Measurements from ENCODE around the gene RNF157. TPM values are rescaled to one million over a fixed set of nuclear protein-coding genes. Genes with fewer than 3 reads are reported as not detected.

Gene RNF157
- total and polyA plus RNA-seq, 10 of the 15 experiments (the other 5 are each of a cell fraction or from before 2014, with no cell fraction given) = 1.4 to 15.9 (median 9.6) TPM

DNA sequence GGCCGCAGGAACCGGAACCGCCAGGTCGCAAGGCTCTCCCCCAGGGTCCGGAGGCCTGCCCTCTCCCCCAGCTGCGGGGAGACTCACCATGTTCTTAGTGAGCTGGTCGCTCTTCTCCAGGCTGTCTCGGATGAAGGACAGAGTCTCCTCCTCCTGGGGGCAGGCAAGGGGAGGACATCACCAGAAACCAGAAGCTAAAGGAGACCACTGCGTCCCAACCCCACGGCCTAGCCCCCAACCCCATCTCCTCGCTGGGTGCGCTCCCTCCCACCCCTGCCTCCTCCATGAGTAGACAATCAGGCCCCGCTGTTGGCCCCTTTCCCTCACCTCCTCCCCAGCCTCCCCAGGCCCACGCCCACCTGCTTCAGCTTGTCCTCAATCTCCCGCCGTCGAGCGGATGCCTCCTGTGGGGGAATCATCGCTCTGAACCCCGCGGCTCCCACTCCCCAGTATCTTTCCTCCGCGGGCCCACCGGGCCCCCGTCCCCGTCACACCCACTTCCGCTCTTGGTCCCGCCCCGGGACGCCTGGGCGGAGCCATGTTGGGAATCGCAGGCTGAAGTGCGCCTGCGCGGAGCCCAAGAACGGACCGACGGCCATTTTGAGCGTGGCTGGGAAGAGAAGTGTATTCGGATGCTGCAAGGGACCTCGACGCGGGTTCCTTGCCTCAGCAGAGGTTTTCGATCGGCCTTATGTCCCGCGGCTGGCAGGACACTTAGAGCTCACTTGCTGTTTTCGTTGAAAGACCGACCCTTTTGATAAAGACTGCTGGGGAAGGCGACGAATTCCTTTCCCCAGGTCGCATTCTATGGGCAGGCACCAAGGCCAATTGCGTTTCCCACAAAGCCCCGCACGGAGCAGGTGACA is 136.8 kb downstream of the RNF157 start, which contains the start of gene EXOC7 (continued):
- TF ChIP-seq, protein P1, sequence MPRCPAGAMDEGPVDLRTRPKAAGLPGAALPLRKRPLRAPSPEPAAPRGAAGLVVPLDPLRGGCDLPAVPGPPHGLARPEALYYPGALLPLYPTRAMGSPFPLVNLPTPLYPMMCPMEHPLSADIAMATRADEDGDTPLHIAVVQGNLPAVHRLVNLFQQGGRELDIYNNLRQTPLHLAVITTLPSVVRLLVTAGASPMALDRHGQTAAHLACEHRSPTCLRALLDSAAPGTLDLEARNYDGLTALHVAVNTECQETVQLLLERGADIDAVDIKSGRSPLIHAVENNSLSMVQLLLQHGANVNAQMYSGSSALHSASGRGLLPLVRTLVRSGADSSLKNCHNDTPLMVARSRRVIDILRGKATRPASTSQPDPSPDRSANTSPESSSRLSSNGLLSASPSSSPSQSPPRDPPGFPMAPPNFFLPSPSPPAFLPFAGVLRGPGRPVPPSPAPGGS (IDR thresholded peaks at IDR 0.05; ENCODE audit: borderline replicate concordance, insufficient read depth, low read depth, low read length, poor library complexity, severe bottlenecking) = peak; percentile 33
- TF ChIP-seq STAT3 (IDR thresholded peaks at IDR 0.05; ENCODE audit: low read depth, low read length) (no peak), RBBP5 (conservative IDR thresholded peaks at IDR 0.05) (no peak), STAT1 (conservative IDR thresholded peaks at IDR 0.05) (no peak), RFX5 (IDR thresholded peaks at IDR 0.05; ENCODE audit: low read depth, low read length) (no peak), NFYB (IDR thresholded peaks at IDR 0.05; ENCODE audit: insufficient read depth, low read depth, low read length) (no peak), EZH2 (IDR thresholded peaks at IDR 0.05; ENCODE audit: borderline replicate concordance, control insufficient read depth, low read depth, low read length) (no peak), FOXM1 (IDR thresholded peaks at IDR 0.05; ENCODE audit: low read depth, low read length) (no peak), SMAD5 (IDR thresholded peaks at IDR 0.05; ENCODE audit: low read depth) (peak; percentile 48; the same call in 1 of the 2 replicates), CEBPB (IDR thresholded peaks at IDR 0.05; ENCODE audit: borderline replicate concordance in 1 of 2, low read depth in 2 of 2, low read length in 2 of 2) (no peak), CBFB (IDR thresholded peaks at IDR 0.05; ENCODE audit: low read depth) (no peak; the same call in 1 of the 2 replicates), POU2F2 (IDR thresholded peaks at IDR 0.05; ENCODE audit: borderline replicate concordance, low read depth, low read length) (peak; percentile 78; the same call in 2 of the 3 replicates), ZNF207 (IDR thresholded peaks at IDR 0.05; ENCODE audit: borderline replicate concordance) (no peak), TAF1 (IDR thresholded peaks at IDR 0.05; ENCODE audit: borderline replicate concordance, low read depth, low read length) (peak; percentile 79), CHD1 (IDR thresholded peaks at IDR 0.05; ENCODE audit: low read depth, low read length) (peak; percentile 76; the same call in 1 of the 2 replicates), PAX8 (IDR thresholded peaks at IDR 0.05) (no peak), NR2C2 (IDR thresholded peaks at IDR 0.05; ENCODE audit: borderline replicate concordance, control insufficient read depth, insufficient read length, low read depth) (no peak), SREBF2 (IDR thresholded peaks at IDR 0.05; ENCODE audit: low read length) (no peak)
- TF ChIP-seq, protein P2, sequence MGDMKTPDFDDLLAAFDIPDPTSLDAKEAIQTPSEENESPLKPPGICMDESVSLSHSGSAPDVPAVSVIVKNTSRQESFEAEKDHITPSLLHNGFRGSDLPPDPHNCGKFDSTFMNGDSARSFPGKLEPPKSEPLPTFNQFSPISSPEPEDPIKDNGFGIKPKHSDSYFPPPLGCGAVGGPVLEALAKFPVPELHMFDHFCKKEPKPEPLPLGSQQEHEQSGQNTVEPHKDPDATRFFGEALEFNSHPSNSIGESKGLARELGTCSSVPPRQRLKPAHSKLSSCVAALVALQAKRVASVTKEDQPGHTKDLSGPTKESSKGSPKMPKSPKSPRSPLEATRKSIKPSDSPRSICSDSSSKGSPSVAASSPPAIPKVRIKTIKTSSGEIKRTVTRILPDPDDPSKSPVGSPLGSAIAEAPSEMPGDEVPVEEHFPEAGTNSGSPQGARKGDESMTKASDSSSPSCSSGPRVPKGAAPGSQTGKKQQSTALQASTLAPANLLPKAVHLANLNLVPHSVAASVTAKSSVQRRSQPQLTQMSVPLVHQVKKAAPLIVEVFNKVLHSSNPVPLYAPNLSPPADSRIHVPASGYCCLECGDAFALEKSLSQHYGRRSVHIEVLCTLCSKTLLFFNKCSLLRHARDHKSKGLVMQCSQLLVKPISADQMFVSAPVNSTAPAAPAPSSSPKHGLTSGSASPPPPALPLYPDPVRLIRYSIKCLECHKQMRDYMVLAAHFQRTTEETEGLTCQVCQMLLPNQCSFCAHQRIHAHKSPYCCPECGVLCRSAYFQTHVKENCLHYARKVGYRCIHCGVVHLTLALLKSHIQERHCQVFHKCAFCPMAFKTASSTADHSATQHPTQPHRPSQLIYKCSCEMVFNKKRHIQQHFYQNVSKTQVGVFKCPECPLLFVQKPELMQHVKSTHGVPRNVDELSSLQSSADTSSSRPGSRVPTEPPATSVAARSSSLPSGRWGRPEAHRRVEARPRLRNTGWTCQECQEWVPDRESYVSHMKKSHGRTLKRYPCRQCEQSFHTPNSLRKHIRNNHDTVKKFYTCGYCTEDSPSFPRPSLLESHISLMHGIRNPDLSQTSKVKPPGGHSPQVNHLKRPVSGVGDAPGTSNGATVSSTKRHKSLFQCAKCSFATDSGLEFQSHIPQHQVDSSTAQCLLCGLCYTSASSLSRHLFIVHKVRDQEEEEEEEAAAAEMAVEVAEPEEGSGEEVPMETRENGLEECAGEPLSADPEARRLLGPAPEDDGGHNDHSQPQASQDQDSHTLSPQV (IDR thresholded peaks at IDR 0.05) = peak; percentile 95
- TF ChIP-seq, protein P3, sequence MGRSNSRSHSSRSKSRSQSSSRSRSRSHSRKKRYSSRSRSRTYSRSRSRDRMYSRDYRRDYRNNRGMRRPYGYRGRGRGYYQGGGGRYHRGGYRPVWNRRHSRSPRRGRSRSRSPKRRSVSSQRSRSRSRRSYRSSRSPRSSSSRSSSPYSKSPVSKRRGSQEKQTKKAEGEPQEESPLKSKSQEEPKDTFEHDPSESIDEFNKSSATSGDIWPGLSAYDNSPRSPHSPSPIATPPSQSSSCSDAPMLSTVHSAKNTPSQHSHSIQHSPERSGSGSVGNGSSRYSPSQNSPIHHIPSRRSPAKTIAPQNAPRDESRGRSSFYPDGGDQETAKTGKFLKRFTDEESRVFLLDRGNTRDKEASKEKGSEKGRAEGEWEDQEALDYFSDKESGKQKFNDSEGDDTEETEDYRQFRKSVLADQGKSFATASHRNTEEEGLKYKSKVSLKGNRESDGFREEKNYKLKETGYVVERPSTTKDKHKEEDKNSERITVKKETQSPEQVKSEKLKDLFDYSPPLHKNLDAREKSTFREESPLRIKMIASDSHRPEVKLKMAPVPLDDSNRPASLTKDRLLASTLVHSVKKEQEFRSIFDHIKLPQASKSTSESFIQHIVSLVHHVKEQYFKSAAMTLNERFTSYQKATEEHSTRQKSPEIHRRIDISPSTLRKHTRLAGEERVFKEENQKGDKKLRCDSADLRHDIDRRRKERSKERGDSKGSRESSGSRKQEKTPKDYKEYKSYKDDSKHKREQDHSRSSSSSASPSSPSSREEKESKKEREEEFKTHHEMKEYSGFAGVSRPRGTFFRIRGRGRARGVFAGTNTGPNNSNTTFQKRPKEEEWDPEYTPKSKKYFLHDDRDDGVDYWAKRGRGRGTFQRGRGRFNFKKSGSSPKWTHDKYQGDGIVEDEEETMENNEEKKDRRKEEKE (IDR thresholded peaks at IDR 0.05) = no peak
- TF ChIP-seq, protein P4, sequence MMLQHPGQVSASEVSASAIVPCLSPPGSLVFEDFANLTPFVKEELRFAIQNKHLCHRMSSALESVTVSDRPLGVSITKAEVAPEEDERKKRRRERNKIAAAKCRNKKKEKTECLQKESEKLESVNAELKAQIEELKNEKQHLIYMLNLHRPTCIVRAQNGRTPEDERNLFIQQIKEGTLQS (IDR thresholded peaks at IDR 0.05; ENCODE audit: borderline replicate concordance, extremely low read depth, low read depth, low read length) = no peak

Measured in GM12878 (cell line).